Measurements from ENCODE around the gene POLR1B. TPM values are rescaled to one million over a fixed set of nuclear protein-coding genes. Genes with fewer than 3 reads are reported as not detected.
"Not testable (repeated sequence)": the region's sequence is repeated elsewhere in the genome, so short reads cannot be mapped to it uniquely, and the experiment has no call there.

The POLR1B gene
- total RNA-seq, 1 experiment from 2014 or later: 42.2 TPM

- Histone ChIP-seq H3K4me3 (ENCODE audit: low read depth, low read length) (no peak overlapping the region), H3K36me3 (ENCODE audit: control insufficient read depth, insufficient read depth, low read length) (no peaks in the 10 kb centered on the region; the same call in 1 of the 2 replicates), H3K9me3 (no peaks in the 10 kb centered on the region), H3K4me1 (no peaks in the 10 kb centered on the region), H3K27me3 (replicated peaks; ENCODE audit: control insufficient read depth, insufficient read depth, low read length) (no peaks in the 10 kb centered on the region)
- no peak for TF ChIP-seq CTCF (IDR thresholded peaks at IDR 0.05; ENCODE audit: insufficient read depth in 1 of 2, low read depth in 1 of 2, low read length in 1 of 2, severe bottlenecking in 1 of 2, unreplicated experiment in 1 of 2)
- no peaks in the 10 kb centered on the region for H3K9me3 Mint-ChIP-seq (ENCODE audit: unreplicated experiment)
- H3K27me3 Mint-ChIP-seq (ENCODE audit: insufficient read depth, unreplicated experiment): no peaks in the 10 kb centered on the region
- CTCF ChIA-PET: interaction anchor here (1.3 kb wide), 1 partner anchor 19 kb away, joined by 3 read pairs; no protein-coding TSS in a partner anchor
- POLR2A ChIA-PET: no interaction called here
- no peak overlapping the region for H3K27ac Mint-ChIP-seq (ENCODE audit: unreplicated experiment)
- intact Hi-C loops (cut with micrococcal nuclease; ENCODE audit: unreplicated experiment): no loop called here
- no peaks in the 10 kb centered on the region for H3K4me1 Mint-ChIP-seq (ENCODE audit: low read depth, unreplicated experiment)
- no peaks in the 10 kb centered on the region for H3K36me3 Mint-ChIP-seq (ENCODE audit: insufficient read depth, unreplicated experiment)
- no peak overlapping the region for H3K4me3 Mint-ChIP-seq (ENCODE audit: unreplicated experiment)
- no peak for DNase-seq
- BruUV-seq (replicated peaks): no TSS peak
Observed at GRCh38 chr2:112607680-112608438, 65.6 kb downstream of the POLR1B start.

- H3K36me3 Mint-ChIP-seq (ENCODE audit: insufficient read depth, unreplicated experiment); H3K27me3 Mint-ChIP-seq (ENCODE audit: insufficient read depth, unreplicated experiment); intact Hi-C loops (cut with micrococcal nuclease; ENCODE audit: unreplicated experiment); DNase-seq; H3K27ac Mint-ChIP-seq (ENCODE audit: unreplicated experiment); BruUV-seq (replicated peaks); H3K36me3 ChIP-seq (ENCODE audit: control insufficient read depth, insufficient read depth, low read length); H3K4me3 Mint-ChIP-seq (ENCODE audit: unreplicated experiment); POLR2A ChIA-PET; H3K27me3 ChIP-seq (replicated peaks; ENCODE audit: control insufficient read depth, insufficient read depth, low read length); H3K9me3 Mint-ChIP-seq (ENCODE audit: unreplicated experiment); H3K4me1 Mint-ChIP-seq (ENCODE audit: low read depth, unreplicated experiment); H3K4me3 ChIP-seq (ENCODE audit: low read depth, low read length); H3K4me1 ChIP-seq; CTCF ChIA-PET; H3K9me3 ChIP-seq: not testable (repeated sequence)
Observed at GRCh38 chr2:112609320-112609719, 67.1 kb downstream of the POLR1B start.

- H3K4me3 ChIP-seq (ENCODE audit: low read depth, low read length); H3K36me3 ChIP-seq (ENCODE audit: control insufficient read depth, insufficient read depth, low read length); H3K36me3 Mint-ChIP-seq (ENCODE audit: insufficient read depth, unreplicated experiment); H3K27me3 ChIP-seq (replicated peaks; ENCODE audit: control insufficient read depth, insufficient read depth, low read length); DNase-seq; POLR2A ChIA-PET; H3K27ac Mint-ChIP-seq (ENCODE audit: unreplicated experiment); H3K9me3 Mint-ChIP-seq (ENCODE audit: unreplicated experiment); H3K4me3 Mint-ChIP-seq (ENCODE audit: unreplicated experiment); H3K9me3 ChIP-seq; intact Hi-C loops (cut with micrococcal nuclease; ENCODE audit: unreplicated experiment); CTCF ChIA-PET; H3K4me1 ChIP-seq; H3K4me1 Mint-ChIP-seq (ENCODE audit: low read depth, unreplicated experiment); BruUV-seq (replicated peaks); H3K27me3 Mint-ChIP-seq (ENCODE audit: insufficient read depth, unreplicated experiment): not testable (repeated sequence)
Observed at GRCh38 chr2:112612283-112612682, 70.0 kb downstream of the POLR1B start.

DNA sequence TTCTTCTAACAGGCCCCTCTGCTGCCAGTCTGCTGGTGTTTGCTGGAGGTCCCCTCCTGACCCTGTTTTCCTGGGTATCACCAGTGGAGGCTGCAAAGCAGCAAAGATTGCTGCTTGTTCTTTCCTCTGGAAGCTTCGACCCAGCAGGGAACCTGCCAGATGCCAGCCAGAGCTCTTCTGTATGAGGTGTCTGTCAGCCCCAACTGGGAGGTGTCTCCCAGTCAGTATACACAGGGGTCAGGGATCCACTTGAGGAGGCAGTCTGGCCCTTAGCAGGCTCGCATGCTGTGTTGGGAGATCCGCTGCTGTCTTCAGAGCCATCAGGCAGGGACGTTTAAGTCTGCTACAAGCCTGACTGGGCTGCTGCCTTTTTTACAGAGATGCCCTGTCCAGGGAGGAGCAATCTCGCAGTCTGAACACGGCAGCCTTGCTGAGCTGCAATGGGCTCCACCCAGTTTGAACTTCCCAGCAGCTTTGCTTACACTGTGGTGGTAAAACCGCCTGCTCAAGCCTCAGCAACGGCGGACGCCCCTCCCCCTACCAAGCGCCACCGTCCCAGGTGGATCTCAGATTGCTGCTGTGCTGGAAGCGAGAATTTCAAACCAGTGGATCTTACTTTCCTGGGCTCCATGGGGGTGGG lies 72.1 kb downstream of the POLR1B start:
- no peak for TF ChIP-seq CTCF (IDR thresholded peaks at IDR 0.05; ENCODE audit: insufficient read depth in 1 of 2, low read depth in 1 of 2, low read length in 1 of 2, severe bottlenecking in 1 of 2, unreplicated experiment in 1 of 2)
- no peak overlapping the region for H3K4me3 ChIP-seq (ENCODE audit: low read depth, low read length)
- H3K4me1 ChIP-seq: no peaks in the 10 kb centered on the region
- Mint-ChIP-seq H3K9me3 (ENCODE audit: unreplicated experiment) (no peaks in the 10 kb centered on the region), H3K27me3 (ENCODE audit: insufficient read depth, unreplicated experiment) (no peaks in the 10 kb centered on the region), H3K27ac (ENCODE audit: unreplicated experiment) (no peak overlapping the region), H3K4me1 (ENCODE audit: low read depth, unreplicated experiment) (peaks cover 7% of the 10 kb centered on the region), H3K4me3 (ENCODE audit: unreplicated experiment) (no peak overlapping the region), H3K36me3 (ENCODE audit: insufficient read depth, unreplicated experiment) (no peaks in the 10 kb centered on the region)
- CTCF ChIA-PET: interaction anchor here (1.1 kb wide), 1 partner anchor 14 kb away, joined by 3 read pairs; no protein-coding TSS in a partner anchor
- no peaks in the 10 kb centered on the region for H3K27me3 ChIP-seq (replicated peaks; ENCODE audit: control insufficient read depth, insufficient read depth, low read length)
- BruUV-seq (replicated peaks): no TSS peak
- DNase-seq: no peak
- H3K9me3 ChIP-seq: no peaks in the 10 kb centered on the region
- intact Hi-C loops (cut with micrococcal nuclease; ENCODE audit: unreplicated experiment): no loop called here
- POLR2A ChIA-PET: no interaction called here
- no peaks in the 10 kb centered on the region for H3K36me3 ChIP-seq (ENCODE audit: control insufficient read depth, insufficient read depth, low read length)

Data from Caco-2 (cell line).